HEK293T (cell line): ENCODE measurements around the gene BAZ2A.

Source experiments
- BHLHE40 ChIP-seq: fragments of 450-650 bp; IDR thresholded peaks from 2 replicates; pipeline ENCODE4 v1.6.1; 2016; ENCODE audit warnings: mild to moderate bottlenecking, moderate library complexity, borderline replicate concordance
- FOXA1 ChIP-seq: fragments of 450-650 bp; IDR thresholded peaks from 2 replicates; pipeline ENCODE4 v1.6.1; 2016; ENCODE audit warnings: mild to moderate bottlenecking
- FOXK2 ChIP-seq: fragments of 450-650 bp; IDR thresholded peaks from 2 replicates; pipeline ENCODE4 v1.6.1; 2016; ENCODE audit warnings: mild to moderate bottlenecking
- NFRKB ChIP-seq: fragments of 450-650 bp; IDR thresholded peaks from 2 replicates; pipeline ENCODE4 v1.6.1; 2016; ENCODE audit warnings: mild to moderate bottlenecking, moderate library complexity
- SP1 ChIP-seq: fragments of 450-650 bp; IDR thresholded peaks from 2 replicates; pipeline ENCODE4 v1.6.1; 2017
- ZNF384 ChIP-seq: fragments of 450-650 bp; IDR thresholded peaks from 2 replicates; pipeline ENCODE4 v1.6.1; 2016
- TF ChIP-seq, protein P1 (sequence below): fragments of 450-650 bp; IDR thresholded peaks from 2 replicates; pipeline ENCODE4 v1.6.1; 2016

DNA sequence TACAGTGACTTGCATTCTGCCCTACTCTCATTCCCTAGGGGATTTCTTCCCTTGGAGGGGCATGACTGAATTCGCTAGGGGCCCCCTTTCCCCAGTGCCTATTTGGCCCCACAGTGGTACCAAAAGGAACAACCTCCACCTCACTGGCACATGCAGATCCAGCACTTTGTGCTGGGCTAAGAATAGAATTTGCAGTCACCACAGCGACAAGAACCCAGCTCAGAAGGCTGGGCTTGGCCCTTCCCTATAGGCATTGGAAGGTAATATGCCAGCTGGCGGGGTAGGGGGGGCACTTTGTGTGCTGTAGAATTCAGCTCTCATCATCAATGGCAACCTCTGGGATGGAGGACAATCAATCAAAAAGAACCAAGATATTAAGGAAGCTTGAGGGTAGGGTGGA is 13.9 kb downstream of the BAZ2A start:
- TF ChIP-seq, protein P1, sequence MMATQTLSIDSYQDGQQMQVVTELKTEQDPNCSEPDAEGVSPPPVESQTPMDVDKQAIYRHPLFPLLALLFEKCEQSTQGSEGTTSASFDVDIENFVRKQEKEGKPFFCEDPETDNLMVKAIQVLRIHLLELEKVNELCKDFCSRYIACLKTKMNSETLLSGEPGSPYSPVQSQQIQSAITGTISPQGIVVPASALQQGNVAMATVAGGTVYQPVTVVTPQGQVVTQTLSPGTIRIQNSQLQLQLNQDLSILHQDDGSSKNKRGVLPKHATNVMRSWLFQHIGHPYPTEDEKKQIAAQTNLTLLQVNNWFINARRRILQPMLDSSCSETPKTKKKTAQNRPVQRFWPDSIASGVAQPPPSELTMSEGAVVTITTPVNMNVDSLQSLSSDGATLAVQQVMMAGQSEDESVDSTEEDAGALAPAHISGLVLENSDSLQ = no peak
- TF ChIP-seq FOXA1 (no peak), ZNF384 (no peak), FOXK2 (no peak), NFRKB (no peak), BHLHE40 (no peak), SP1 (no peak)
